Measurements from ENCODE around the gene MPZ. TPM values are rescaled to one million over a fixed set of nuclear protein-coding genes. Genes with fewer than 3 reads are reported as not detected.

Gene MPZ
- total and polyA plus RNA-seq, 8 donors: 1.3 to 15.1 (median 2.3) TPM; not detected in 3

DNA sequence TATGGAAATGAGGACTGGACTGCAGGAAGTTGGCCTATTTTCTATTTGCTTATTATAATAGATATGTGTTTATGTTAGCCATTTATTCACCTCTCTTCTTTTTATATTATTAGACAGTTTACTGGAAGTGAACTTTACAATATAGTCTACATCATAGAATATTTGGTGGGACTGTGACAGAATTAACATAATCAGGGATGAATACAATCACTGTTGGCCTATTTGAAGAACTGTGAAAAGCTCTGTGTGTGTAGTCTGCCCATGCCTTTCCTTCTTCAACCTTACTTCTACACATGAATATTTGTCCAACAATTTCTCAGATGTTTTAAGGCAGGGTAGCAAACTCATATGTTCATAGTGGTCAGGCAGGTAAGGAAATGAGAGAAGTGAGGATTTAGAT is 12.4 kb downstream of the MPZ start:
- no peak for TF ChIP-seq POLR2AphosphoS5 (IDR thresholded peaks at IDR 0.05)
- TF ChIP-seq EP300 (IDR thresholded peaks at IDR 0.05): no peak
- no peak for TF ChIP-seq POLR2A (IDR thresholded peaks at IDR 0.05)
- TF ChIP-seq, protein P1, sequence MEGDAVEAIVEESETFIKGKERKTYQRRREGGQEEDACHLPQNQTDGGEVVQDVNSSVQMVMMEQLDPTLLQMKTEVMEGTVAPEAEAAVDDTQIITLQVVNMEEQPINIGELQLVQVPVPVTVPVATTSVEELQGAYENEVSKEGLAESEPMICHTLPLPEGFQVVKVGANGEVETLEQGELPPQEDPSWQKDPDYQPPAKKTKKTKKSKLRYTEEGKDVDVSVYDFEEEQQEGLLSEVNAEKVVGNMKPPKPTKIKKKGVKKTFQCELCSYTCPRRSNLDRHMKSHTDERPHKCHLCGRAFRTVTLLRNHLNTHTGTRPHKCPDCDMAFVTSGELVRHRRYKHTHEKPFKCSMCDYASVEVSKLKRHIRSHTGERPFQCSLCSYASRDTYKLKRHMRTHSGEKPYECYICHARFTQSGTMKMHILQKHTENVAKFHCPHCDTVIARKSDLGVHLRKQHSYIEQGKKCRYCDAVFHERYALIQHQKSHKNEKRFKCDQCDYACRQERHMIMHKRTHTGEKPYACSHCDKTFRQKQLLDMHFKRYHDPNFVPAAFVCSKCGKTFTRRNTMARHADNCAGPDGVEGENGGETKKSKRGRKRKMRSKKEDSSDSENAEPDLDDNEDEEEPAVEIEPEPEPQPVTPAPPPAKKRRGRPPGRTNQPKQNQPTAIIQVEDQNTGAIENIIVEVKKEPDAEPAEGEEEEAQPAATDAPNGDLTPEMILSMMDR (IDR thresholded peaks at IDR 0.05): no peak
- no peaks in the 10 kb centered on the region for H3K9me3 ChIP-seq
- intact Hi-C loops (cut with DNase I; ENCODE audit: low total_unique reads): no loop called here
- DNase-seq: no peak
- no peaks in the 10 kb centered on the region for H3K27me3 ChIP-seq
- no peaks in the 10 kb centered on the region for H3K36me3 ChIP-seq
- no peaks in the 10 kb centered on the region for H3K4me1 ChIP-seq
- no peak overlapping the region for H3K4me3 ChIP-seq
- H3K27ac ChIP-seq: no peak overlapping the region

DNA sequence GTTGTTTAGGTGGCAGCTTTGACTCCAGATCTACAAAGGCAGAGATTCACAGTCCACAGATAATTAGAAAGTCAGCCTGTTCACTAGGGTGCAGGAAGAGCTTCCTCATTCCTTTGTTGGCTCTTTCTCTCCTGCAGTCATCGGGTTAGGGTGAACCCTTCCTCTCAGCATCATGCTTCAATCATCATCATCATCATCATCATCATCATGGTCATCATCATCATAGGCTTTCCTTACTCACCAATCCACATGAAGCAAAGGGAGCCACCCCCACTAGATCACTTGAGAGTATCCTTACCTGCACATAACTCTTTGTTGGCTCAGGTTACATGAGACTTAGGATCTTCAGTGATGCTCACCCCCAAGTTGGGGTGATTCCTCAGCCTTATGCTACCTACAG is 19.0 kb downstream of the MPZ start:
- WGBS, 5 donors: 79 to 94% (median 92%) methylated on average over 1 of the region's 1 CpG
- H3K27ac ChIP-seq: no peak overlapping the region
- DNase-seq: no peak
- H3K27me3 ChIP-seq: no peaks in the 10 kb centered on the region
- H3K4me3 ChIP-seq: no peak overlapping the region
- H3K4me1 ChIP-seq: no peaks in the 10 kb centered on the region
- intact Hi-C loops (cut with DNase I; ENCODE audit: low total_unique reads): no loop called here
- H3K36me3 ChIP-seq: no peaks in the 10 kb centered on the region
- H3K9me3 ChIP-seq: no peaks in the 10 kb centered on the region
- no peak for TF ChIP-seq POLR2AphosphoS5 (IDR thresholded peaks at IDR 0.05)
- TF ChIP-seq POLR2A (IDR thresholded peaks at IDR 0.05): no peak
- TF ChIP-seq EP300 (IDR thresholded peaks at IDR 0.05): no peak
- TF ChIP-seq, protein P1 (IDR thresholded peaks at IDR 0.05): no peak

DNA sequence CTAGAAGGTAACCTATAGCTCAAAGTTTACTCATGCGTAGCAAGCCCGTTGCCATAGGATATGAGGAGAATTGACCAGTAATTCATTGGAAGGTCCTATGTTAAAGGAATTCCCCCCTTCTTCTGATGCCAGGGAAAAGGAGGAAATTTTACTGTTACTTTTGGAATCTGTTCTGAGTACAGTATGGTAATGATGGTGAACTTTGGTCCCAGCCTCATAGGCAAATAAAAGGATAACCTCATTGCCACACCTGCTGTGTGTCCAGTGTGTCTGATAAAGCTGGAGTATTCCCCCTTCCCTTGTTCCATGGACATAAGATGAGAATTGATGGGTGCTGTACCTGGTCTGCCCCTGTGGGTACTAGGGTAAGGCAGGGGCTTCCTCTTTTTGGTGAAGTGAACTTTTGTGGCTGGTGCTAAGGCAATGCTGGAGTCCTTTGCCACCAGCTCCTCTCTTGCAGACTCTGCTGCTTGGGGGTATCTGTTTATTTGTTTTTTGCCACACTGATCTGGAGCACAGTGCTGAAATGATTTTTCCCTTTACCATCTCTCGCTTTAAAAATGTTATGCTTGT is 22.2 kb downstream of the MPZ start:
- WGBS, 5 donors: 76 to 90% (median 80%) methylated on average over 3 of the region's 3 CpGs

DNA sequence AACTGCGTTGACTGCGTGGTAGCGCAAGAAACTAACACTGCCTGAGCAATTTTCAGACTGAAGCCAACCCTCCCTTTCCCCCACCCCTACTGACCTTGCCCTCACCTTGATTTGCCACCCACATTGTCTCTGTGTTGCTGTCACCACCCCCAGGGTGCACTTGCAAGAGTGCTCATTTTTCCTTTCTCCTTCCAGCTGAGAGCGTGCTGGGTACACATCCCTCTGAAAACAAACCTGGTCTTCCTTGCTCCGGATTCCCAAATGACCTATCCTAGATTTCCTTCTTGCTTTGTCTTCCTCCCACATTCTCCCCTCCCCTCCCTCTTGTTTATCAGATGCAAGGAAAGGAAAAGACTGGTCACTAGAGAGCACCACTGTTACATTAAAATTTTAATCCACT is 24.2 kb downstream of the MPZ start:
- Histone ChIP-seq H3K4me3 (no peak overlapping the region), H3K36me3 (no peaks in the 10 kb centered on the region), H3K9me3 (no peaks in the 10 kb centered on the region), H3K4me1 (no peaks in the 10 kb centered on the region), H3K27ac (no peak overlapping the region), H3K27me3 (no peaks in the 10 kb centered on the region)
- DNase-seq: no peak
- TF ChIP-seq, protein P1 (IDR thresholded peaks at IDR 0.05): no peak
- TF ChIP-seq POLR2A (IDR thresholded peaks at IDR 0.05) (no peak), POLR2AphosphoS5 (IDR thresholded peaks at IDR 0.05) (no peak), EP300 (IDR thresholded peaks at IDR 0.05) (no peak)
- intact Hi-C loops (cut with DNase I; ENCODE audit: low total_unique reads): no loop called here
- 61 to 77% (median 69%) methylated on average over 5 of the region's 5 CpGs for WGBS, 5 donors

More for the DNA sequence above, 22.2 kb downstream of the MPZ start:
- intact Hi-C loops (cut with DNase I; ENCODE audit: low total_unique reads): no loop called here
- H3K4me3 ChIP-seq: no peak overlapping the region
- H3K27me3 ChIP-seq: no peaks in the 10 kb centered on the region
- DNase-seq: peak in 1 of 2 donors; percentile 15
- no peaks in the 10 kb centered on the region for H3K4me1 ChIP-seq
- no peaks in the 10 kb centered on the region for H3K36me3 ChIP-seq
- TF ChIP-seq, protein P1 (IDR thresholded peaks at IDR 0.05): no peak
- TF ChIP-seq POLR2AphosphoS5 (IDR thresholded peaks at IDR 0.05): no peak
- no peak for TF ChIP-seq POLR2A (IDR thresholded peaks at IDR 0.05)
- no peak for TF ChIP-seq EP300 (IDR thresholded peaks at IDR 0.05)
- no peaks in the 10 kb centered on the region for H3K9me3 ChIP-seq
- H3K27ac ChIP-seq: no peak overlapping the region

Measured in stomach (tissue), 9 donors.